Parathyroid adenoma (tissue), 2 donors: ENCODE measurements around the gene RPS6KA4.

Source experiments
- H2AFZ ChIP-seq: fragments of 300-600 bp; sonication (generic); one replicate; pipeline ENCODE4 v1.7.0; 2017; ENCODE audit warnings: antibody characterized with exemption, mild to moderate bottlenecking
- H3K27ac ChIP-seq: fragments of 300-600 bp; sonication (generic); one replicate; pipeline ENCODE4 v1.7.0; 2017
- H3K27me3 ChIP-seq: fragments of 300-600 bp; sonication (generic); one replicate; pipeline ENCODE4 v1.7.0; 2017; ENCODE audit warnings: low read length; ENCODE audit not compliant: control insufficient read depth, insufficient read depth
- H3K36me3 ChIP-seq: fragments of 300-600 bp; sonication (generic); one replicate; pipeline ENCODE4 v1.7.0; 2017; ENCODE audit warnings: low read length; ENCODE audit not compliant: control insufficient read depth, insufficient read depth
- H3K4me1 ChIP-seq: fragments of 300-600 bp; sonication (generic); one replicate; pipeline ENCODE4 v1.7.0; 2017; ENCODE audit warnings: control low read depth
- H3K4me2 ChIP-seq: fragments of 300-600 bp; sonication (generic); one replicate; pipeline ENCODE4 v1.7.0; 2017; ENCODE audit warnings: low read length
- H3K4me3 ChIP-seq: fragments of 300-600 bp; sonication (generic); one replicate; pipeline ENCODE4 v1.7.0; 2017; ENCODE audit warnings: low read depth, low read length
- H3K79me2 ChIP-seq: fragments of 300-600 bp; sonication (generic); one replicate; pipeline ENCODE4 v1.7.0; 2017; ENCODE audit warnings: control low read depth
- H3K9ac ChIP-seq: fragments of 300-600 bp; sonication (generic); one replicate; pipeline ENCODE4 v1.7.0; 2017; ENCODE audit warnings: mild to moderate bottlenecking
- H3K9me3 ChIP-seq: fragments of 300-600 bp; sonication (generic); one replicate; pipeline ENCODE4 v1.7.0; 2017; ENCODE audit warnings: low read length; ENCODE audit not compliant: control insufficient read depth
- TF ChIP-seq, protein P1 (sequence below): fragments of 300-600 bp; sonication (generic); IDR thresholded peaks from one replicate; pipeline ENCODE4 v1.7.0; 2017; ENCODE audit warnings: antibody characterized with exemption, mild to moderate bottlenecking
- donor health status: primary hyperparathyroidism.

RPS6KA4 gene

GRCh38 chr11:64379817-64380709 lies 21.1 kb downstream of the RPS6KA4 start:
- TF ChIP-seq, protein P1, sequence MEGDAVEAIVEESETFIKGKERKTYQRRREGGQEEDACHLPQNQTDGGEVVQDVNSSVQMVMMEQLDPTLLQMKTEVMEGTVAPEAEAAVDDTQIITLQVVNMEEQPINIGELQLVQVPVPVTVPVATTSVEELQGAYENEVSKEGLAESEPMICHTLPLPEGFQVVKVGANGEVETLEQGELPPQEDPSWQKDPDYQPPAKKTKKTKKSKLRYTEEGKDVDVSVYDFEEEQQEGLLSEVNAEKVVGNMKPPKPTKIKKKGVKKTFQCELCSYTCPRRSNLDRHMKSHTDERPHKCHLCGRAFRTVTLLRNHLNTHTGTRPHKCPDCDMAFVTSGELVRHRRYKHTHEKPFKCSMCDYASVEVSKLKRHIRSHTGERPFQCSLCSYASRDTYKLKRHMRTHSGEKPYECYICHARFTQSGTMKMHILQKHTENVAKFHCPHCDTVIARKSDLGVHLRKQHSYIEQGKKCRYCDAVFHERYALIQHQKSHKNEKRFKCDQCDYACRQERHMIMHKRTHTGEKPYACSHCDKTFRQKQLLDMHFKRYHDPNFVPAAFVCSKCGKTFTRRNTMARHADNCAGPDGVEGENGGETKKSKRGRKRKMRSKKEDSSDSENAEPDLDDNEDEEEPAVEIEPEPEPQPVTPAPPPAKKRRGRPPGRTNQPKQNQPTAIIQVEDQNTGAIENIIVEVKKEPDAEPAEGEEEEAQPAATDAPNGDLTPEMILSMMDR: no peak
- H3K4me1 ChIP-seq: no peaks in the 10 kb centered on the region
- no peaks in the 10 kb centered on the region for H3K9me3 ChIP-seq
- H2AFZ ChIP-seq: no peak overlapping the region
- H3K27ac ChIP-seq: no peak overlapping the region
- no peak overlapping the region for H3K4me2 ChIP-seq
- no peak overlapping the region for H3K9ac ChIP-seq
- H3K27me3 ChIP-seq: no peaks in the 10 kb centered on the region
- H3K36me3 ChIP-seq: no peaks in the 10 kb centered on the region
- no peak overlapping the region for H3K4me3 ChIP-seq
- H3K79me2 ChIP-seq: no peaks in the 10 kb centered on the region

- Histone ChIP-seq H2AFZ (no peak overlapping the region), H3K4me1 (no peaks in the 10 kb centered on the region), H3K9ac (no peak overlapping the region), H3K4me2 (no peak overlapping the region), H3K9me3 (no peaks in the 10 kb centered on the region), H3K4me3 (no peak overlapping the region), H3K36me3 (no peaks in the 10 kb centered on the region), H3K27ac (no peak overlapping the region), H3K27me3 (no peaks in the 10 kb centered on the region), H3K79me2 (no peaks in the 10 kb centered on the region)
- TF ChIP-seq, protein P1: no peak
These were observed 22.4 kb downstream of the RPS6KA4 start for GRCh38 chr11:64381350-64381749.

GRCh38 chr11:64382047-64382446 lies 23.1 kb downstream of the RPS6KA4 start:
- Histone ChIP-seq H3K4me3 (no peak overlapping the region), H3K9me3 (no peaks in the 10 kb centered on the region), H2AFZ (no peak overlapping the region), H3K27me3 (no peaks in the 10 kb centered on the region), H3K36me3 (no peaks in the 10 kb centered on the region), H3K4me1 (no peaks in the 10 kb centered on the region), H3K9ac (no peak overlapping the region), H3K27ac (no peak overlapping the region), H3K79me2 (no peaks in the 10 kb centered on the region), H3K4me2 (no peak overlapping the region)
- TF ChIP-seq, protein P1: no peak

- no peak overlapping the region for H3K4me3 ChIP-seq
- H3K4me2 ChIP-seq: no peak overlapping the region
- H3K36me3 ChIP-seq: no peaks in the 10 kb centered on the region
- no peaks in the 10 kb centered on the region for H3K79me2 ChIP-seq
- H3K27ac ChIP-seq: no peak overlapping the region
- no peaks in the 10 kb centered on the region for H3K27me3 ChIP-seq
- TF ChIP-seq, protein P1: no peak
- no peaks in the 10 kb centered on the region for H3K4me1 ChIP-seq
- H2AFZ ChIP-seq: no peak overlapping the region
- H3K9ac ChIP-seq: no peak overlapping the region
- no peaks in the 10 kb centered on the region for H3K9me3 ChIP-seq
These were observed 23.6 kb downstream of the RPS6KA4 start for GRCh38 chr11:64382586-64382985.

GRCh38 chr11:64383580-64383979 lies 24.6 kb downstream of the RPS6KA4 start:
- TF ChIP-seq, protein P1: no peak
- no peaks in the 10 kb centered on the region for H3K79me2 ChIP-seq
- H3K4me3 ChIP-seq: no peak overlapping the region
- H3K36me3 ChIP-seq: no peaks in the 10 kb centered on the region
- H3K4me1 ChIP-seq: no peaks in the 10 kb centered on the region
- no peak overlapping the region for H3K9ac ChIP-seq
- H3K27ac ChIP-seq: no peak overlapping the region
- H3K4me2 ChIP-seq: no peak overlapping the region
- no peaks in the 10 kb centered on the region for H3K9me3 ChIP-seq
- H2AFZ ChIP-seq: no peak overlapping the region
- no peaks in the 10 kb centered on the region for H3K27me3 ChIP-seq
